GM21526 (cell line): ENCODE measurements around the gene PHF2.

ENCODE experiments used
- ATAC-seq: cut with Tn5 transposase; IDR thresholded peaks from one replicate; pipeline ENCODE4 v1.9.1; 2021; ENCODE audit warnings: moderate library complexity; ENCODE audit not compliant: unreplicated experiment, low FRiP score

Gene PHF2

GRCh38 chr9:93622691-93623090 is 46.3 kb downstream of the PHF2 start:
- ATAC-seq: no peak

- ATAC-seq: no peak
Measured at GRCh38 chr9:93623753-93624152, 47.4 kb downstream of the PHF2 start.

GRCh38 chr9:93624431-93624834 is 48.0 kb downstream of the PHF2 start:
- ATAC-seq: no peak

GRCh38 chr9:93624977-93625376 is 48.6 kb downstream of the PHF2 start:
- no peak for ATAC-seq

GRCh38 chr9:93629920-93630319 is 53.5 kb downstream of the PHF2 start:
- no peak for ATAC-seq

- ATAC-seq: no peak
Measured at GRCh38 chr9:93630806-93631411, 54.5 kb downstream of the PHF2 start.

- ATAC-seq: no peak
Measured at GRCh38 chr9:93633492-93634221, 57.3 kb downstream of the PHF2 start.

- ATAC-seq: no peak
Measured at GRCh38 chr9:93634311-93635185, 58.2 kb downstream of the PHF2 start.

- ATAC-seq: no peak
Measured at GRCh38 chr9:93635186-93636107, 59.1 kb downstream of the PHF2 start.

- no peak for ATAC-seq
Measured at GRCh38 chr9:93636172-93636661, 59.8 kb downstream of the PHF2 start.

GRCh38 chr9:93636667-93637066 is 60.3 kb downstream of the PHF2 start:
- no peak for ATAC-seq

- no peak for ATAC-seq
Measured at GRCh38 chr9:93637886-93638285, 61.5 kb downstream of the PHF2 start.

GRCh38 chr9:93640027-93640426 is 63.6 kb downstream of the PHF2 start:
- ATAC-seq: no peak

GRCh38 chr9:93642961-93643360 is 66.6 kb downstream of the PHF2 start:
- no peak for ATAC-seq

GRCh38 chr9:93644397-93645088 is 68.2 kb downstream of the PHF2 start:
- no peak for ATAC-seq

- no peak for ATAC-seq
Measured at GRCh38 chr9:93645149-93645889, 68.9 kb downstream of the PHF2 start.

GRCh38 chr9:93645921-93646639 is 69.7 kb downstream of the PHF2 start:
- ATAC-seq: no peak

GRCh38 chr9:93646640-93647178 is 70.3 kb downstream of the PHF2 start:
- ATAC-seq: no peak
